Suprapubic skin (tissue), 4 donors: ENCODE results near the gene APCDD1.

ENCODE experiments used
- POLR2A ChIP-seq, 2 donors: fragments of 450-650 bp; IDR thresholded peaks; one replicate each; pipeline ENCODE4 v1.6.1; 2017; ENCODE audit warnings: antibody characterized with exemption in 2 of 2, mild to moderate bottlenecking in 2 of 2, moderate library complexity in 2 of 2
- POLR2AphosphoS5 ChIP-seq, 3 donors: sonication (generic); formaldehyde crosslinking; IDR thresholded peaks; one replicate each; pipeline ENCODE4 v1.6.1; 2017; ENCODE audit warnings: antibody characterized with exemption in 3 of 3
- TF ChIP-seq, protein P1 (sequence below), 2 donors: fragments of 200-600 bp in 1 of 2; fragments of 450-650 bp in 1 of 2; sonication (generic) in 1 of 2; IDR thresholded peaks; one replicate each; pipeline ENCODE4 v1.5.1; 2016 to 2019; ENCODE audit warnings: antibody characterized with exemption in 2 of 2, mild to moderate bottlenecking in 1 of 2, moderate library complexity in 1 of 2

DNA sequence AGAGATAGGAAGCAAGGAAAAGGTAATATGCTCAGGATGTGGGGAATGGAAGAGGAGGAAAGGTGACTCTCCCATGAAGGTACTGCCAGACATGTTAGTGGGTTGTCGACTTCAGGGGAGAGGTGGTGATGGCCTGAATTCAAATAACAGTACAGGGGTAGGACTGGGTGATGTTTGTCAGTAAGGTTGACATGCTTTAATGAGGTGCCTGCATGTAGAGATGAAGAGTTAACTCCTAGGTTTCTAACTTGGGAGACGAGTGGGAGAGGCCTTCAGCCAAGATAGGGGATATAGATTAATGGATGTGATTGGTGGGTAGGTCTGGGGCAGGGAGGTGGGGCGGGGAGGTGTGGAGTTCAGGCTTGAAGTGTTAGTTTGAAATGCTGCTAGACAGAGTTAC lies 74.0 kb downstream of the APCDD1 start:
- TF ChIP-seq, protein P1, sequence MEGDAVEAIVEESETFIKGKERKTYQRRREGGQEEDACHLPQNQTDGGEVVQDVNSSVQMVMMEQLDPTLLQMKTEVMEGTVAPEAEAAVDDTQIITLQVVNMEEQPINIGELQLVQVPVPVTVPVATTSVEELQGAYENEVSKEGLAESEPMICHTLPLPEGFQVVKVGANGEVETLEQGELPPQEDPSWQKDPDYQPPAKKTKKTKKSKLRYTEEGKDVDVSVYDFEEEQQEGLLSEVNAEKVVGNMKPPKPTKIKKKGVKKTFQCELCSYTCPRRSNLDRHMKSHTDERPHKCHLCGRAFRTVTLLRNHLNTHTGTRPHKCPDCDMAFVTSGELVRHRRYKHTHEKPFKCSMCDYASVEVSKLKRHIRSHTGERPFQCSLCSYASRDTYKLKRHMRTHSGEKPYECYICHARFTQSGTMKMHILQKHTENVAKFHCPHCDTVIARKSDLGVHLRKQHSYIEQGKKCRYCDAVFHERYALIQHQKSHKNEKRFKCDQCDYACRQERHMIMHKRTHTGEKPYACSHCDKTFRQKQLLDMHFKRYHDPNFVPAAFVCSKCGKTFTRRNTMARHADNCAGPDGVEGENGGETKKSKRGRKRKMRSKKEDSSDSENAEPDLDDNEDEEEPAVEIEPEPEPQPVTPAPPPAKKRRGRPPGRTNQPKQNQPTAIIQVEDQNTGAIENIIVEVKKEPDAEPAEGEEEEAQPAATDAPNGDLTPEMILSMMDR (IDR thresholded peaks at IDR 0.05) = no peak
- TF ChIP-seq POLR2AphosphoS5 (IDR thresholded peaks at IDR 0.05) (no peak), POLR2A (IDR thresholded peaks at IDR 0.05) (no peak)
